HG03103 (cell line): ENCODE measurements around the gene LAMB4.

Source experiments
- ATAC-seq: cut with Tn5 transposase; IDR thresholded peaks from one replicate; pipeline ENCODE4 v1.9.1; 2021; ENCODE audit warnings: low read depth; ENCODE audit not compliant: unreplicated experiment

The LAMB4 gene

DNA sequence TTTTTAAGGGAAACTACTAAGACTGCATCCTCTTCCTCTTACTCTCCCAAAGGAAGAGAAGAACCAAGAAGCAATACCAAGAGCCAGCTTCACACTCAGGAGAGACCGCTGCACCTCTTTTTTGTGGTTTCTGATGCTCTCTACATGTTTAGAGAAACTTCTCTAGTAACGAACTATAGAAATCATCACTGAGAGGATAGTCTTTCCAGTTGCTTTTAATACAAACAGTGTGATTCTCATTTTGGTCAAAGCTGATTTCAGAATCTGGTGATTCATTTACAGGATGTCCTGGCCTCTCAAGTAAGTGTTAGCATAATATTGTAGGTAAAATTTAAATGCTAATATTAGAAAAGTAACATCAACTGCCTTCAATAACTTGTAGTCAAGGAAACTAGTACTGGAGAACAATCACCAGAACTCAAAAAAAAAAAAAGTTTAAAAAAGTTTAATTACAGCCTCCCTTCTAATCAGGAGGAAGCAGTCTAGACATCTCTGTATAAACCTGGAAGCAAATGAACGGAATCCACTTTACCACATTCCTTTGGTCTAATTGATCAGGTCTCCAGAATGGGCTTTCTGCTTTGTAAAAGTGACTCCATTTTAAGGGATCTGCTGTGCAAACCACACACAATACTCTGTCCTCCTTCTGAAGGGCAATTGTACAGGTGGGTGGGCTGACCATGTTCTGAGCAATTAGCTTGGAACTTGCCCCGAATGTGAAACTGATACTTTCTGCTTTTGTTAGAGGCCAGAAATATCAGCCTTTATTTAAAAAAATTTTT is 130.2 kb downstream of the LAMB4 start:
- no peak for ATAC-seq

DNA sequence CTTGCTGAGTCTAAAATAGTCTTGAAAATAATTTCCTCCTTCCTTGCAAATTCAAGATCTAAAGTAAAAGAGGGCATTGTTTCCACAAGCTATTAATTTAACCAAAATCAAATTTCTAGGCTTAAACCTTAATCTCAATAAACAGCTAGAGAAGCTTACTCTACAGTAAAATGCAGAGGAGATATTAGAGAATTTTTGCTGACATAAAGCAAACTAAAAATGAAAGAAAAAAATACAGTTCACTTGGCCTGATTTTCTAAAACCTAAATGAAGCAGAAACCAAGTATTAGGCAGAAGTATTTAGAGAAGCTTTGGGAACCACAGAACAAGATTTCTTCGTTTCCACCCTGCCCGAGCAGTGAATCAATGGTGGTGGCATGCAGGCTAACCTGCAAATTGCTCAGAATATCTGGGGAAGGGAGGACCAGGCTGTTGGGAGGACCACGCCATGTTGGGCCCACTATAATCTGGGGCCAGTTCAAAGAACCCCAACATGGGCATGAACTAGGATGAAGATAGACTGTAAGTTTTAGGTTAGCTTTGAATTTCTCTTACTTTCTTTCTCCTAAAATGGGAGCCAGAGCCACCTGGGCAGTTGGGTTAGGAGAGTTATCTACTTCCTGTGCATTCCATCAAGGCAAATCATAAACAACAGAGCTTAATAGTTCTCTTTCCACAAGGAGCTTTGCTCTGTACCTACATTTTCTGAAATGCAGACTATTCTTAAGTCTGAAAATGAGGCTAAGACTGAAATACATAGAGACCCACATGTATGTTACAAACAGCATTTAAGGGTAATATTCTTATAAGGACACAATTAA is 131.3 kb downstream of the LAMB4 start:
- no peak for ATAC-seq

DNA sequence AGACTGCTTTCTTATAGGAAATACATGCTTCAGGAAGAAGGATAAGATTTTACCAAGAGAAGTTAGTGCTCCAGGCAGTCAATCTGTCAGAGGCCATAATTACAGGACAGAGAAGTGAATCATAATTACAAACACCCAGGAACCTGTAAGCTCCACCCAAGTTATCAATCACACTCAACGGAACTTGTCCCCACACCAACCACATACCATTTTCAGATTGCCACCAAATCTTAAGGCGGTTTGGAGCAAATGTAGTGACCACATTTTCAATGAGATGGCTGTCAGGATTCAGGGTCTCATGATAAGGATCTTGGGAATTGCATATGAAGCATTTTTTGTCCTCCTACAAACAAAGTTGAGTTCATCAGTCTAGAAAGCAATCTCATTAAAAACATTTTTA is 132.0 kb downstream of the LAMB4 start:
- ATAC-seq = no peak

DNA sequence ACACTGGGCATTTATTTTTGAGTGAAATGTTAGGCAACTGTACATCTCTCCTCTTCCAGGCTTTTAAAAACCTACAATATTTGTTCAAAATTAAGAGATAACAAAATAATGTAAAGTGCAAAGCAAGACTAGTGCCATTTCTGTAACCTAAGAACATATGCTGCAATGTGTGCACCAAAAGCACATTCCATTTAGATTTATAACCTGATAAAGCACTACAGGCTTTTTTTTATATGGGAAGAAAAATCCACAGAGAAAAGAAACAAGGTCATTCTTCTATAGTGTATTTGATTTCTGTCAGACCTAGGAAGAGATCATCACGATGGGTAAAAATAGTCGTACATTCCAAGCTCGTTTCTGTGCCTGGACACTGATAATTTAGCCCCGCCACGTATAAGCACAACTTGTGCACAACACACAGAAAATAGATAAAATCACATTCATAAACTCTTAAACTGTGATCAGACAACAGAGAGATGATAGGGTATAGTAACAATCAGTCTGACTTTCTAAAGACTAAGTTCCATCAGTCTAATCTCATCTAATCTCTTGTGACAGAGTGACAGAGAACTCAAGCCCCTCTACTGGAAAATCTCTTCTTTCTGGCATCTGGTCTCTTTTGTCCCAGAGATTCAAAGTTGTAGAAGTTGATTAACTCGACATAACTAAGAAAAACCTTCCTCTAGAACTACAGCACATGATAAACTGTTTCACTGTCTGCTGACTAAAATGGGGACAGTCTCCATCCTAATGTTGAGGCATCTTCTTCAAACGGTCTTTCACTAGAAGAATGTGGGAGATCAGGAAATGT is 133.9 kb downstream of the LAMB4 start:
- no peak for ATAC-seq

DNA sequence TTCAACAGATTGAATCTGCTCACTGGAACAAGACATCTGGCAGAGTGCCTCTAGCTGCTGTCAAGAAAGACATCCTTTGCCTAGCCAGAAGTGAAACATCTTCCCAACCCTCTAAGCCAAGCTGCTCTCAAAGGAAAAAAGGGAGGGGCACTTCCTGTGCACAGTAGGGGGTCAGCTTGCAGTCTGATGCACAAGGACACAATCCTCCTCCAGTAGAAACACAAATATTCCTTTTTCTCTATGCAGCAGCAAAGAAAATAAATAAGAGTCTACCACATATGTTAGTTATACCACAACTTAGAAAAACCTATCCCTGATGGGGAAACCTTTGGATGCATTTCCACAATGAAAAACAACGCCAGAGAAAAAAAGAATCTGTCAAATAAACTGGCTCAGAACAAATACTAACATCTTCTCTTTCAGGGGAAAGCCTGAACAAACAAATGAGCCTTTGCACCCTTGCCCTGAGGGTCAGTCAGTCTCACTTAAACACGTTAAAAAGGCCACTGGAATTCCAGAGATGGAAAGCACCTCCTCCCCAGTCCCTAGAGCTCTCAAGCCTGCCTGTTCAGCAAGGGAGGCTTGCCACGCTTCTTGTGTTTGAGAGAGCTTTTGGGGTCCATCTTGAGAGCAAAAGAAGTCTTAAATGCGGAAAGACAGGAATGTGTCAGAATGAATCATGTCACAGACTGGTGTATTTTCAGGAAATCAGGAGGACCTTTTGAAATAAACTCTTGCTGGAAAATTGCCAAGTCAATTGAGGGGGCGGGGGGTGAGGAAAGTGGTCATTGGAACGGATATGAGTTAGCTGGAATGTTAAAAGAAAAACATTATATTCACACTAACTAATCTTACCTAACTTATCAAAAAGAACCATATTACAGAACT is 134.7 kb downstream of the LAMB4 start:
- no peak for ATAC-seq

DNA sequence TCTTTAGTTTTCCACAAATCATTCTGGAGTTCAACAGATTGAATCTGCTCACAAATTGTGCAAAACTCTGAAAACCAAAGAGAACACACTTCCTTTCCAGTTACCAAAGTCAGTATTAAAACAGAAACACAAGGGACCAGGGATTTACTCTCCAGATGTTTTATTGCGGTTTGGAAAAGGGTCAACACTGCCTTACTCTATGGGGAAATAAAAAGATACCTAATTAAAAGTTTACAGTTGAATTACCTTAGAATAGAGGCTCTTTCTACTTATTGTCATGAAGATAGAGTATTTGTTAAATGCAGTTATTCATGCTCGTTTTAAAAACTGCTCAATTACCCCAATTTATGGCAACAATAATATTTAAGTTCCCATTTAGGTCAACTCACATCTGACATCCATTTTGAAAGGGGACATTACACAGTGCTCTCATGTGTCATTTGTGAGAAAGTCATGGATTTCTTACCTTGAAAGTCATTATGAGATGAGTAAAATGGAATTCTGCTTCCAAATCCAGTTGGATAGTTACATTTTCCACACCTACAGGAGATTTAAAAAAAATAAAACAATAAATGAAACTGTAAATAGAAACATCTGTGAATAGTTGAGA is 135.6 kb downstream of the LAMB4 start:
- no peak for ATAC-seq

DNA sequence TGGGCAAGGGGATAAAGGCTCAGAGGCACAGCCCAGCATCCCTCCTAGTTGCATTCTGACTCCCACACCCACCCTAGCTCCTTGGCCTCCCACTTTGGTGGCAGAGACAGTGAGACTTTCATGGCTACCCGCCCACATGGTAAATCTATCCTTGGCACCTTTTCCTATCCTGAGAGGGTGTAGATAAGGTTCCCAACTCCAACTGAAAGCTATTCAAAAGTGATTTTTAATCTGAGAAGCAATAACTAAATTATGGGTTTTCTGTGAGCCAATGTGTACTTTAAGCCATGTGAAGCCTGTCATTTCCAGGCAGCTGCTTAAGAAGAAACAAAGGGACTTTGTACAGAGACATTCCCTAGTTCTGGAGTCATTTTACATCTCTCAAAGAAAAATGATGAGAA is 136.3 kb downstream of the LAMB4 start:
- ATAC-seq = no peak

DNA sequence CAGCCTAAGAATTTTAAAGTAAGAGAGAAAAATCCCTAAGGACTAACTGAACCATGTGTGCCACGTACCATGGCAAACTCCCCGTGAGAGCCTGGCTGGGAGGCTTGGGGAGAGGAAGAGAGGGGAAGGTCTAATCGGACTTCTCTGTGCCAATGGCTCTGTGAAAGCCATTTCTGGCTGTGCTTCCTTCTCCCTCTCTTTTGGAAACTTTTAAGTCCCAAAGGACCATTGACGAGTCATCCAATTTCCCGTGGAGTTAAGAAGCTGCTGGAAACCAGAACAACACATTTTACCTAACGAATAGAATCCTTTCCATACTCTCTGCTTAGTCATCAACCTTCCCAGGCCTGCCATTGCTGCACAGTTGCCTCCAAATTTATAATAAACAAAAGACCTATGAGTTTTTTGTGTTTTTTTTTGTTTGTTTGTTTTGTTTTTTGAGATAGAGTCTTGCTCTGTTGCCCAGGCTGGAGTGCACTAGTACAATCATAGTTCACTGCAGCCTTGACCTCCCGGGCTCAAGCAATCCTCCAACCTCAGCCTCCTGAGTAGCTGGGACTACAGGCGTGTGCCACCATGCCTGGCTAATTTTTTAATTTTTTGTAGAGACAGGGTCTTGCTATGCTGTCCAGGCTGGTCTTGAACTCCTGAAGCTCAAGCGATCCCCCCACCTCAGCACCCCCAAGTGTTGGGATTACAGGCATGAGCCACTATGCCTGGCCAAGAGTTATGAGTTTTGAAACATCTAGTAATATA is 140.4 kb downstream of the LAMB4 start:
- no peak for ATAC-seq

DNA sequence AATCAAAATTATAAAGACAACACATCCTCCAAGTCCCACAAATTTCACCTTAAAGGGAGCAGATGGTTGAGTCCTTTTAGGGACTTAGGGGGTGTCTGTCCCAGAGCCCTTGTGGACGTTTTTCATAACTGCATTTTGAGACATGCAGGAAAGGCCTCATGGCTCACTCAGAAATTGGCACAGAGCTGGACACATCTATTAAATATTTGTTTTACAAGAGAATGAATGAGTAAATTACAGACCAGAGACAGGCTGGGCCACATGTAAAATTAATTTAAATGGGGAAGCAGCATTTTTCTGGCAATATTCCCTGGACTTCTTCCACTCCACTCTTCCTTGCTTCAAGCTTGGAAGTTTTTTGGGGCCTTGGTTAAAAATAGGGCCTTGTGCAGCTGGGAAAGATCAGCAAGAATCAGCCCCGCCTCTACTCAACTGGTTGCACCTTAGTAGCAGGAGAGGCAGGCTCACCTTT is 147.2 kb downstream of the LAMB4 start:
- ATAC-seq = no peak

DNA sequence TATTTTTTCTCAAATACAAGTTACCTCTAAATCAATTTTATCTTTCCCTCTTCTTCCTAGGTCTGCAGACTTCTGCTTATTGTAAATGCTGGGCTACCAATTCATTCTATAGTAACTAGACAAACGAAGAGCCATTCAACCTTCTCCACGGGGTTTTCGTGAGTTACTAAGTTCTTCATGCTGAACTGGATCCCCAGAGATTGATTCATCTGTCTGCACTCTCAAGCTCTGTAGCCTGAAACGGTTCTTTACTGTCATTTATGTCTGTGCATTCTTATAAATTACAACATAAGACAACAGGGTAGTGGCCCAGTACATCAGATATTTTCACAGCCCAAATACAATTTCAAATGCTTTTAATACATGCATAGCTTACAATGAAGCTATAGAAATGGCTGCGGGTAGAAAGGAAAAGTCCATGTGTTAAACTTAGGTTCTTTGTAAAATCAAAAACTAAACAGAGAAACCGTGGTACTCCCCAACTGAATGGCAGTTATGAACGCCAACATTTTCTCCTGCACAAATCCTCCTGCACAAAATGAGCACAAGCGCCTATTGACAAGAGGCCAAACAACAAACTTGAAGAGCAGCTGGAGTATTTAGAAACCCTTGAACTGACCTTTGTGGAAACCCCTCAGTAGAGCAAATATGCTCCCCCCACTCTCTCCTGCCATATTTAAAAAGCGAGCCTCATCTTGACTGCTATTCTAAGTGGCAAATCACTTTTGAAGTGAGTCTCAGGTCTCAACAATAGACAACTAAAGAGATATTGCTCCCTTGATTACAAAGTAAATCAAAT is 147.9 kb downstream of the LAMB4 start:
- no peak for ATAC-seq

DNA sequence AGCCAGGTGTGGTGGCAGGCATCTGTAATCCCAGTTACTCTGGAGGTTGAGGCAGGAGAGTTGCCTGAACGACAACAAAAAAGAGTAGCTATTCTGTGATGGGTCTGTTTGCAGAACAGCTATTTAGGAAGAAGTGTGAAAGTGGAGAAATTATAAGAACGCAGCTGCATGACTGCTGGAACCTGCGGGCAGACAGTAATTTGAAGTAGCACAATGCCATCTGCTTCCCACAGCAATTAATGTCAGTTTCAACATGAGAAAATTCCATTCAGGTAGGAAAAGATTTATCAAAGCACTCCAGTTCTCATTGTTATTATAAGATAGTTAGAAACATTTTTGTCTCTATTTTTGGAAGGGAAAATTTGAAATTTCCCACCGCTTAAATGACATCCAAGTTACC is 148.7 kb downstream of the LAMB4 start:
- ATAC-seq = no peak

DNA sequence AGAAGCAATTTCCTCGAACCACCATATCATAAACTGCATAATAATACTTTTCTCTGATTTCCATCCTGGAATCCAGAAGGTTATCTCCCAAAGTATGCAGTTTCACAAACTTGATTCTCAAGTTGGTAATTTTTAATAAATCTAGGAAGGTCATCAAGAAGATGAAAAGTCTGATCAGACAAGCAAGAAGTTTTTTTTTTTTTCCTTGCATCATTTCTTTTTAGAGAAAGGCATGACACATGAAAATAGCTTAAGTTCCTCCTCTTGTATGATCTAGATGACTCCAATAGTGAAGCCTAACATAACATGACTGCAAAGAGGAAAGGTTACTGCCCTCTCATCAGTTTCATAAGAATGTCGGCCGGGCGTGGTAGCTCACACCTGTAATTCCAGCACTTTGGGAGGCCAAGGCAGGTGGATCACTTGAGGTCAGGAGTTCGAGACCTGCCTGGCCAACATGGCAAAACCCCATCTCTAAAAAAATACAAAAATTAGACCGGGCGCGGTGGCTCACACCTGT is 149.4 kb downstream of the LAMB4 start:
- no peak for ATAC-seq

DNA sequence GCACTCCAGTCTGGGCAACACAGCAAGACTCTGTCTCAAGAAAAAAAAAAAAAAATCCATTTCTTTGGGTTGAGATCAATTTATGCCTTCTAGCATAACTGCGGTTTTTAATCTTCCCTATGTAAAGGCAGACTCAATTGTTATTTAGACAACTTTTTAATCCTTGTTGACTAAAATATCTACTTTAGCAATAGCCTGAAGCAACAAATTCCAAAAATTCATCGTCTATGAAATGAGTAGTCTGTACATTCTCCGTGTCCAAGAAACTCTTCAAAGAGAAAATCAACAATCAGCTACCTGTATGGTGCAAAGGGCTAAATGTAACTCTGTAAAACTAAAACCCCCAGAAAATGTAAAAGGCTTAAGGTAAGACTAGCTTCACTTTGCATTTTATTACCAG is 150.0 kb downstream of the LAMB4 start:
- ATAC-seq = no peak

DNA sequence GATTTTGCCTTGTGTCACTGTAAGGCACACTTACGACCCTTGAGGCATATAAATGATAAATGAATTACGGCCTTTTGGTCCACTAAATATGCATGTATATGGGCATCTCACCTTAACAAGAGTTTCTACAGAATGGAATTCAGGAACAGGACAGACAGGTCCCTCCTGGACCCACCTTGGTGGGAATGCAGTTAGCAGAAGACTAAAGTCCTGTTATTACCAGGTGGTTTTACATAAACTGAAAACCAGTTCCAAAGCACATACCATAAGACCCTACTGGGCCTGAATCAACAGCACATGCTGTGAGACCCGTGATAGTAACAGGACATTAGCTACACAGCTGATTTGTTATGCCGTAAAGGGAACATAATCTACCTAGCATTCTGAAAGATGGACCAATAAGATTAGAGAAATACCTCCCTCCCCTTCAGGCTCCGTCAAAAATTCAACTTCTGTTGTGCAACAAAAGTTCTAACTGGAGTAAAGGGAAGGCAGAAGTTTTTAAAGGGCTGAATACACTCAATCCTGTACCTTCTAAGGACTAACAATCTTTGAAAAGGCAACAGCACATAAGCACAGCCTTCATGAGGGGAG is 151.2 kb downstream of the LAMB4 start:
- no peak for ATAC-seq

DNA sequence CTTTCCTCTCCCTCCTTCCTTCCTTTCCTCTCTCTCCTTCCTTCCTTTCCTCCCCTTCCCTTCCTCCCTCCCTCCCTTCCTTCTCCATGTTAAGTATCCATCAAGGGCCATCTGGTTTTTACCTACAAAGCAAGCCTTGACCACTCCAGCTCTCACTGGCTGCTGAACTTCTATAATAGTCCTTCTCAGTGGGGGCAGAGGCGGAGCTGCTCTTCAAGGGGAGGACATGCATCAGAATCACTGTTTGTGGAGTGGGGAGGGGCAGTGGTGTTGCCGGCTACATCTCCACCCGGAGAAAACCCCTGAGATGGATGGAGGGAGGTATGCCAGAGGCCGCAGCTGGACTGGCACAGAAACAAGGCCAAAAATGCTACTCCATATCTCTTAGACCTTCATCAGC is 153.1 kb downstream of the LAMB4 start:
- no peak for ATAC-seq

DNA sequence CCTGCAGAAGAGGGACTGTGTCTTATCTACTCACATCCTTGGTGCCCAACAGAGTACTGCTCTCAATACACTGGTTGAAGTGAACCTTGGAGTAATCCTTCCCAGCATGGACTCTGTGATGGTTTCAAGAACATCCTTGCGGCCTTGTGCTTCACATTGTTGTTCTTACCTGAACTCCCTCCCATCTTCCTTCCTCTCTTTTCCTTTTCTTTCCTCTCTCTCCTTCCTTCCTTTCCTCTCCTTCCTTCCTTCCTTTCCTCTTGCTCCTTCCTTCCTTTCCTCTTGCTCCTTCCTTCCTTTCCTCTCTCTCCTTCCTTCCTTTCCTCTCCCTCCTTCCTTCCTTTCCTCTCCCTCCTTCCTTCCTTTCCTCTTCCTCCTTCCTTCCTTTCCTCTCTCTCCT is 153.5 kb downstream of the LAMB4 start:
- ATAC-seq = no peak

DNA sequence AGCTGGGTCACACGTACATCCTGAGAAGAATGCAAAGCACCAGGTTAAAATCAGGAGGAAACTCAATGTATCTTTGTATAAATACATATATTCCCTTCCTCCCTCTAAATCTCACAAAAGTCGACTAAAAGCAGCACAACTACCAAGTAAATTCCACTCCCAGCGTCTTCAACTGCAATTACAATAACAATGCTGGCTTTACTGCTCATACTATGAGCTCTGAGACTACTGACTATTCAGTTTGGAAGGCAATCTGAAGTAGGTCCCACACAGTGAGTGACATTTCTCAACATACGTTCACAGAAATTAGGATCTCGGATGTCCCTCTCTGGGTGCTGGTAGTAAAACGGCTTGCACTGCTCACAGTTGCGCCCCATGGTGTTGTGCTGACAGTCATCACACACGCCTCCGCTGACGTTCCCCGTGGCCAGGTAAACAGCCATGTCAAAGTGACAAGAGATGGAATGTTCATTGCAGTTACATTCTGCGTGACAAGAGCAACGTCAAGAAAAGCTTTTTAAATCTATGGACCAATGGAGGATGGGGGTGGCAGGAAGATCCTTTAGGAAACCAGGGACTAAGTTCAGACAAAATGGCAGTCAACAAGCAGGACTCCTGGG is 154.7 kb downstream of the LAMB4 start:
- ATAC-seq = no peak
